T-cell (primary cell): ENCODE measurements around the gene CHID1. TPM values are rescaled to one million over a fixed set of nuclear protein-coding genes. Genes with fewer than 3 reads are reported as not detected.

Experiments
- ATAC-seq, 4 experiments: fragments of 200-7000 bp in 3 of 4; fragments of 150-1000 bp in 1 of 4; cut with Tn5 transposase; replicated peaks in 1 of 4; 1 replicate in 3 of 4; 2 replicates in 1 of 4; pipeline ENCODE4 v1.10.0; 2021; ENCODE audit warnings: moderate library complexity in 3 of 4, mild to moderate bottlenecking in 2 of 4, moderate number of reproducible peaks in 1 of 4
- CTCF ChIA-PET, 2 donors: fragments of 300-600 bp; sonication (Branson Sonifier 250); formaldehyde crosslinking; loops; one replicate each; lab custom pipeline; 2022; ENCODE audit warnings: antibody characterized with exemption in 2 of 2; lab: Charles Lee
- POLR2A ChIA-PET, 2 donors: fragments of 300-600 bp; sonication (Branson Sonifier 250); formaldehyde crosslinking; loops; one replicate each; lab custom pipeline; 2022; ENCODE audit warnings: antibody characterized with exemption in 2 of 2; lab: Charles Lee
- DNase-seq, 35 experiments: peaks; one replicate each; pipeline versions ENCODE4 v3.0.0 to v3.0.0-alpha.2; 2013 to 2023
- H3K27ac ChIP-seq: one replicate; pipeline ENCODE4 v1.5.1; 2013; ENCODE audit warnings: low read length
- H3K27me3 ChIP-seq, 2 experiments: replicated peaks in 1 of 2; 1 replicate in 1 of 2; 2 replicates in 1 of 2; pipeline versions ENCODE4 v1.6.1 to v1.7.0; 2013; ENCODE audit warnings: low read length in 1 of 2, mixed read lengths in 1 of 2; ENCODE audit not compliant: control insufficient read depth in 2 of 2, insufficient read depth in 2 of 2; ENCODE audit errors: extremely low read depth in 1 of 2
- H3K36me3 ChIP-seq, 2 donors: 1 replicate in 1 of 2; 2 replicates in 1 of 2; pipeline versions ENCODE4 v1.6.1 to v1.7.0; 2013; ENCODE audit warnings: low read length in 1 of 2; ENCODE audit not compliant: control insufficient read depth in 2 of 2, insufficient read depth in 1 of 2; ENCODE audit errors: extremely low read depth in 1 of 2
- H3K4me1 ChIP-seq, 2 experiments: 1 replicate in 1 of 2; 2 replicates in 1 of 2; pipeline versions ENCODE4 v1.6.1 to v1.7.0; 2013; ENCODE audit warnings: low read length in 2 of 2, mixed read lengths in 1 of 2; ENCODE audit not compliant: insufficient read depth in 2 of 2, control insufficient read depth in 1 of 2; ENCODE audit errors: extremely low read depth in 1 of 2
- H3K4me3 ChIP-seq, 2 donors: 1 replicate in 1 of 2; 2 replicates in 1 of 2; pipeline versions ENCODE4 v1.5.1 to v1.7.0; 2013; ENCODE audit warnings: mild to moderate bottlenecking in 2 of 2, low read length in 1 of 2, moderate library complexity in 1 of 2; ENCODE audit not compliant: control insufficient read depth in 1 of 2; ENCODE audit errors: extremely low read depth in 1 of 2
- H3K9me3 ChIP-seq: 2 replicates; pipeline ENCODE4 v1.7.0; 2013
- H3K27ac Mint-ChIP-seq, 2 donors: one replicate each; pipeline ENCODE4 v1.8.0; 2020 to 2021; ENCODE audit warnings: mild to moderate bottlenecking in 2 of 2, mixed read lengths in 2 of 2
- H3K27me3 Mint-ChIP-seq, 2 donors: one replicate each; pipeline ENCODE4 v1.8.0; 2021 to 2022; ENCODE audit warnings: mixed read lengths in 2 of 2
- H3K36me3 Mint-ChIP-seq: one replicate; pipeline ENCODE4 v1.8.0; 2021; ENCODE audit warnings: mixed read lengths
- H3K4me1 Mint-ChIP-seq, 3 donors: one replicate each; pipeline ENCODE4 v1.8.0; 2020 to 2022; ENCODE audit warnings: mixed read lengths in 3 of 3, mild to moderate bottlenecking in 1 of 3
- H3K4me3 Mint-ChIP-seq, 3 donors: one replicate each; pipeline ENCODE4 v1.8.0; 2020 to 2022; ENCODE audit warnings: mild to moderate bottlenecking in 3 of 3, mixed read lengths in 3 of 3, moderate library complexity in 3 of 3
- H3K9me3 Mint-ChIP-seq, 3 donors: one replicate each; pipeline ENCODE4 v1.8.0; 2020 to 2022; ENCODE audit warnings: mixed read lengths in 3 of 3
- WGBS: methylation state at CpG from one replicate; pipeline ENCODE4 v1.1.5; 2013; ENCODE audit warnings: missing lambda C conversion rate; ENCODE audit not compliant: insufficient coverage; 5-methylcytosine and 5-hydroxymethylcytosine counted together
- total RNA-seq, 35 experiments: library from RNA in 6 of 35; stranded (reverse) in 6 of 35; fragments of 120-200 nt in 1 of 35; gene quantifications; one replicate each; pipeline versions ENCODE4 v1.2.1 to v1.2.4 and lab custom pipeline; 2013 to 2026

CHID1 gene
- total RNA-seq, 5 donors from 2014 or later (not counting 1 experiment from before 2014, with no cell fraction given) = 39.0 to 68.4 (median 51.2) TPM

- peaks cover 14 to 20% of the 10 kb centered on the region in 2 donors for H3K36me3 ChIP-seq
- peaks cover 18 to 25% (median 20%) of the 10 kb centered on the region in 3 donors for H3K4me1 Mint-ChIP-seq
- H3K9me3 ChIP-seq = no peaks in the 10 kb centered on the region
- H3K4me1 ChIP-seq = peaks cover 2 to 27% of the 10 kb centered on the region in 2 experiments
- POLR2A ChIA-PET = no interaction called here
- no peak overlapping the region for H3K4me3 ChIP-seq
- H3K4me3 Mint-ChIP-seq = peak overlapping the region in 2 of 3 donors; percentile 51 to 66
- DNase-seq (no peak), ATAC-seq (no peak)
- CTCF ChIA-PET = no interaction called here
- no peak overlapping the region for H3K27ac Mint-ChIP-seq
- 86% methylated on average over 2 of the region's 2 CpGs for WGBS
- H3K9me3 Mint-ChIP-seq = no peaks in the 10 kb centered on the region
- no peaks in the 10 kb centered on the region for H3K27me3 Mint-ChIP-seq
- H3K27me3 ChIP-seq = no peaks in the 10 kb centered on the region
- H3K27ac ChIP-seq = no peak overlapping the region
- peaks cover 13% of the 10 kb centered on the region for H3K36me3 Mint-ChIP-seq
Observed at GRCh38 chr11:907668-908067, 2.9 kb downstream of the CHID1 start.

- H3K27me3 ChIP-seq = no peaks in the 10 kb centered on the region
- 86% methylated on average over 1 of the region's 7 CpGs for WGBS
- DNase-seq = no peak
- H3K27ac ChIP-seq = no peak overlapping the region
- no peak overlapping the region for H3K27ac Mint-ChIP-seq
- H3K4me1 ChIP-seq = peaks cover 2 to 18% of the 10 kb centered on the region in 2 experiments
- H3K36me3 Mint-ChIP-seq = peaks cover 23% of the 10 kb centered on the region
- no peaks in the 10 kb centered on the region for H3K9me3 ChIP-seq
- no peaks in the 10 kb centered on the region for H3K27me3 Mint-ChIP-seq
- H3K9me3 Mint-ChIP-seq = no peaks in the 10 kb centered on the region
- CTCF ChIA-PET = interaction anchor here in 1 of 2 donors (0.6 kb wide), 1 partner anchor 344 kb away, joined by 3 read pairs; no protein-coding TSS in a partner anchor
- peaks cover 16 to 22% (median 19%) of the 10 kb centered on the region in 3 donors for H3K4me1 Mint-ChIP-seq
- no peak overlapping the region for H3K4me3 ChIP-seq
- peaks cover 15 to 30% of the 10 kb centered on the region in 2 donors for H3K36me3 ChIP-seq
- H3K4me3 Mint-ChIP-seq = no peak overlapping the region
- POLR2A ChIA-PET = no interaction called here
- no peak for ATAC-seq
Observed at GRCh38 chr11:905952-906351, 4.7 kb downstream of the CHID1 start.

- Mint-ChIP-seq H3K27ac (no peak overlapping the region), H3K27me3 (no peaks in the 10 kb centered on the region), H3K36me3 (peaks cover 30% of the 10 kb centered on the region), H3K4me3 (no peak overlapping the region), H3K4me1 (peaks cover 12 to 18% (median 17%) of the 10 kb centered on the region in 3 donors), H3K9me3 (no peaks in the 10 kb centered on the region)
- CTCF ChIA-PET = no interaction called here
- Histone ChIP-seq H3K27ac (no peak overlapping the region), H3K36me3 (peaks cover 29 to 46% of the 10 kb centered on the region in 2 donors), H3K4me1 (peaks cover 0 to 8% of the 10 kb centered on the region in 2 experiments), H3K27me3 (no peaks in the 10 kb centered on the region), H3K9me3 (no peaks in the 10 kb centered on the region), H3K4me3 (no peak overlapping the region)
- 100% methylated on average over 5 of the region's 7 CpGs for WGBS
- DNase-seq (no peak), ATAC-seq (no peak)
- POLR2A ChIA-PET = no interaction called here
Observed at GRCh38 chr11:904380-904779, 6.2 kb downstream of the CHID1 start.

- H3K27ac Mint-ChIP-seq = no peak overlapping the region
Observed at GRCh38 chr11:901452-902061, 9.1 kb downstream of the CHID1 start.

GRCh38 chr11:900545-900944 is 10.1 kb downstream of the CHID1 start:
- Histone ChIP-seq H3K4me1 (no peaks in the 10 kb centered on the region), H3K9me3 (no peaks in the 10 kb centered on the region), H3K27me3 (no peaks in the 10 kb centered on the region), H3K36me3 (peaks cover 40 to 58% of the 10 kb centered on the region in 2 donors), H3K27ac (no peak overlapping the region), H3K4me3 (no peak overlapping the region)
- Mint-ChIP-seq H3K27me3 (no peaks in the 10 kb centered on the region), H3K9me3 (no peaks in the 10 kb centered on the region), H3K4me3 (no peak overlapping the region), H3K4me1 (peaks cover 0 to 13% (median 3%) of the 10 kb centered on the region in 3 donors), H3K27ac (no peak overlapping the region), H3K36me3 (peaks cover 27% of the 10 kb centered on the region)
- DNase-seq (no peak), ATAC-seq (no peak)
- CTCF ChIA-PET = no interaction called here
- POLR2A ChIA-PET = no interaction called here
- 96% methylated on average over 7 of the region's 7 CpGs for WGBS

More at GRCh38 chr11:901452-902061, 9.1 kb downstream of the CHID1 start:
- no peak for DNase-seq
- H3K4me3 Mint-ChIP-seq = no peak overlapping the region
- Histone ChIP-seq H3K9me3 (no peaks in the 10 kb centered on the region), H3K4me3 (no peak overlapping the region), H3K27me3 (no peaks in the 10 kb centered on the region), H3K27ac (no peak overlapping the region), H3K36me3 (peaks cover 40 to 58% of the 10 kb centered on the region in 2 donors), H3K4me1 (no peaks in the 10 kb centered on the region)
- H3K36me3 Mint-ChIP-seq = peaks cover 30% of the 10 kb centered on the region
- ChIA-PET POLR2A (no interaction called here), CTCF (no interaction called here)
- no peak for ATAC-seq
- 89% methylated on average over 9 of the region's 19 CpGs for WGBS
- no peaks in the 10 kb centered on the region for H3K9me3 Mint-ChIP-seq
- peaks cover 0 to 13% (median 5%) of the 10 kb centered on the region in 3 donors for H3K4me1 Mint-ChIP-seq
- no peaks in the 10 kb centered on the region for H3K27me3 Mint-ChIP-seq

GRCh38 chr11:899724-900123 is 10.9 kb downstream of the CHID1 start:
- no peak overlapping the region for H3K27ac ChIP-seq
- H3K9me3 ChIP-seq = no peaks in the 10 kb centered on the region
- H3K4me3 ChIP-seq = no peak overlapping the region
- CTCF ChIA-PET = no interaction called here
- DNase-seq (no peak), ATAC-seq (no peak)
- Mint-ChIP-seq H3K9me3 (no peaks in the 10 kb centered on the region), H3K4me3 (no peak overlapping the region), H3K27ac (no peak overlapping the region), H3K36me3 (peaks cover 27% of the 10 kb centered on the region), H3K4me1 (peaks cover 0 to 12% (median 3%) of the 10 kb centered on the region in 3 donors), H3K27me3 (no peaks in the 10 kb centered on the region)
- H3K27me3 ChIP-seq = no peaks in the 10 kb centered on the region
- no peaks in the 10 kb centered on the region for H3K4me1 ChIP-seq
- POLR2A ChIA-PET = no interaction called here
- 95% methylated on average over 7 of the region's 11 CpGs for WGBS
- H3K36me3 ChIP-seq = peaks cover 37 to 55% of the 10 kb centered on the region in 2 donors
